Bronchial epithelial cell (primary cell): ENCODE measurements around the gene AUTS2. TPM values are rescaled to one million over a fixed set of nuclear protein-coding genes. Genes with fewer than 3 reads are reported as not detected.
"Not testable (repeated sequence)": the region's sequence is repeated elsewhere in the genome, so short reads cannot be mapped to it uniquely, and the experiment has no call there.

Experiments
- DNase-seq: peaks from one replicate; pipeline ENCODE4 v3.0.0-alpha.2; 2010; ENCODE audit warnings: low read depth
- FAIRE-seq: peaks from 2 replicates; lab custom pipeline; 2011; peaks lifted over from hg19 to GRCh38; lab: Jason Lieb, UNC
- H3K27me3 ChIP-seq: 2 replicates; pipeline ENCODE4 v1.5.1; 2011; ENCODE audit warnings: low read length; ENCODE audit not compliant: control insufficient read depth, insufficient read depth
- H3K36me3 ChIP-seq: 2 replicates; pipeline ENCODE4 v1.5.1; 2011; ENCODE audit warnings: low read length; ENCODE audit not compliant: control insufficient read depth, insufficient read depth
- H3K4me3 ChIP-seq: 2 replicates; pipeline ENCODE4 v1.5.1; 2011; ENCODE audit warnings: mild to moderate bottlenecking, low read depth, low read length, control low read depth
- CTCF ChIP-seq: IDR thresholded peaks from 2 replicates; pipeline ENCODE4 v1.5.1; 2011; ENCODE audit warnings: mild to moderate bottlenecking, moderate library complexity, low read length, control low read depth, inconsistent platforms; ENCODE audit not compliant: insufficient read depth, severe bottlenecking
- total RNA-seq: library from RNA; depleted of rRNA; stranded (reverse); fragments of >200 nt; gene quantifications from 2 replicates; pipeline ENCODE4 v1.2.1, GENCODE V29; 2014

Gene AUTS2
- total RNA-seq, 1 donor from 2014 or later: 9.5 TPM

GRCh38 chr7:70591643-70592042 lies 993.4 kb downstream of the AUTS2 start:
- H3K4me3 ChIP-seq: no peak overlapping the region
- H3K27me3 ChIP-seq: no peaks in the 10 kb centered on the region
- DNase-seq: no peak
- no peaks in the 10 kb centered on the region for H3K36me3 ChIP-seq
- TF ChIP-seq CTCF: no peak
- FAIRE-seq: no peak

- DNase-seq: no peak
- no peak for TF ChIP-seq CTCF
These were observed 993.9 kb downstream of the AUTS2 start for GRCh38 chr7:70592171-70592570.

GRCh38 chr7:70594170-70594569 lies 995.9 kb downstream of the AUTS2 start:
- Histone ChIP-seq H3K36me3 (no peaks in the 10 kb centered on the region), H3K4me3 (no peak overlapping the region), H3K27me3 (no peaks in the 10 kb centered on the region)
- no peak for DNase-seq
- no peak for TF ChIP-seq CTCF
- FAIRE-seq: no peak

More at GRCh38 chr7:70592171-70592570, 993.9 kb downstream of the AUTS2 start:
- Histone ChIP-seq H3K27me3 (no peaks in the 10 kb centered on the region), H3K4me3 (no peak overlapping the region), H3K36me3 (no peaks in the 10 kb centered on the region)
- no peak for FAIRE-seq

- FAIRE-seq, H3K36me3 ChIP-seq, H3K27me3 ChIP-seq, H3K4me3 ChIP-seq, DNase-seq: not testable (repeated sequence)
These were observed 996.6 kb downstream of the AUTS2 start for GRCh38 chr7:70594885-70595284.

GRCh38 chr7:70595370-70595754 lies 997.1 kb downstream of the AUTS2 start:
- FAIRE-seq (no peak), DNase-seq (no peak)
- H3K36me3 ChIP-seq: no peaks in the 10 kb centered on the region
- TF ChIP-seq CTCF: no peak
- H3K4me3 ChIP-seq: peak overlapping the region; percentile 60
- H3K27me3 ChIP-seq: no peaks in the 10 kb centered on the region

GRCh38 chr7:70595755-70596597 lies 997.7 kb downstream of the AUTS2 start:
- no peak for DNase-seq
- FAIRE-seq: no peak
- Histone ChIP-seq H3K27me3 (no peaks in the 10 kb centered on the region), H3K36me3 (no peaks in the 10 kb centered on the region), H3K4me3 (peak overlapping the region; percentile 60)
- TF ChIP-seq CTCF: no peak
